CD4-positive, alpha-beta T cell (primary cell): ENCODE data around the gene SH3RF2. TPM values are rescaled to one million over a fixed set of nuclear protein-coding genes. Genes with fewer than 3 reads are reported as not detected.

Experiments
- ATAC-seq: fragments of 200-7000 bp; cut with Tn5 transposase; one replicate; pipeline ENCODE4 v1.10.0; 2022; ENCODE audit warnings: mild to moderate bottlenecking; ENCODE audit not compliant: poor library complexity
- CTCF ChIA-PET: fragments of 350-600 bp; sonication (Branson Sonifier 250); formaldehyde crosslinking; loops from one replicate; lab custom pipeline; 2021; ENCODE audit warnings: antibody characterized with exemption, inconsistent platforms; lab: Charles Lee
- POLR2A ChIA-PET: fragments of 350-600 bp; sonication (Branson Sonifier 250); formaldehyde crosslinking; loops from one replicate; lab custom pipeline; 2021; ENCODE audit warnings: antibody characterized with exemption, inconsistent platforms; lab: Charles Lee
- DNase-seq, 14 experiments: peaks; one replicate each; pipeline ENCODE4 v3.0.0-alpha.2; 2013 to 2020; ENCODE audit warnings: mixed read lengths in 2 of 14
- H3K27ac ChIP-seq, 2 donors: one replicate each; pipeline versions ENCODE4 v1.5.1 to v1.7.0; 2013; ENCODE audit warnings: low read length in 2 of 2, low read depth in 1 of 2, mild to moderate bottlenecking in 1 of 2
- H3K27me3 ChIP-seq, 2 experiments: 1 replicate in 1 of 2; 2 replicates in 1 of 2; pipeline versions ENCODE4 v1.6.1 to v1.7.0; 2013; ENCODE audit warnings: low read length in 2 of 2, control low read depth in 1 of 2, mild to moderate bottlenecking in 1 of 2, moderate library complexity in 1 of 2; ENCODE audit not compliant: insufficient read depth in 2 of 2, control insufficient read depth in 1 of 2
- H3K36me3 ChIP-seq: one replicate; pipeline ENCODE4 v1.6.1; 2013; ENCODE audit warnings: low read length, control low read depth; ENCODE audit not compliant: insufficient read depth
- H3K4me1 ChIP-seq: one replicate; pipeline ENCODE4 v1.6.1; 2013; ENCODE audit warnings: low read length, control low read depth; ENCODE audit not compliant: insufficient read depth
- H3K4me3 ChIP-seq: one replicate; pipeline ENCODE4 v1.5.1; 2013; ENCODE audit warnings: mild to moderate bottlenecking, low read length, moderate library complexity
- H3K9me3 ChIP-seq, 2 experiments: 1 replicate in 1 of 2; 2 replicates in 1 of 2; pipeline versions ENCODE4 v1.6.1 to v1.7.0; 2013; ENCODE audit warnings: low read length in 2 of 2, mild to moderate bottlenecking in 2 of 2, control low read depth in 1 of 2, moderate library complexity in 1 of 2; ENCODE audit not compliant: control insufficient read depth in 1 of 2, insufficient read depth in 1 of 2
- H3K27ac Mint-ChIP-seq: one replicate; pipeline ENCODE4 v1.8.0; 2020; ENCODE audit warnings: mixed read lengths
- H3K27me3 Mint-ChIP-seq: one replicate; pipeline ENCODE4 v1.8.0; 2021; ENCODE audit warnings: mixed read lengths
- H3K36me3 Mint-ChIP-seq: one replicate; pipeline ENCODE4 v1.8.0; 2021; ENCODE audit warnings: low read depth, mixed read lengths
- H3K4me1 Mint-ChIP-seq: one replicate; pipeline ENCODE4 v1.8.0; 2021; ENCODE audit warnings: low read depth, mixed read lengths
- H3K4me3 Mint-ChIP-seq: one replicate; pipeline ENCODE4 v1.8.0; 2020; ENCODE audit warnings: mild to moderate bottlenecking, mixed read lengths
- H3K9me3 Mint-ChIP-seq: one replicate; pipeline ENCODE4 v1.8.0; 2020; ENCODE audit warnings: mixed read lengths
- intact Hi-C, 2 experiments: fragments of 100-400 bp; cut with DNase I in 1 of 2; cut with micrococcal nuclease in 1 of 2; formaldehyde crosslinking; loops; one replicate each; pipeline versions ENCODE4 v1.15.1 to v1.9.0; 2023 to 2025; cut with DNase I, micrococcal nuclease
- total RNA-seq, 174 experiments: library from RNA in 2 of 174; stranded (reverse) in 2 of 174; gene quantifications; one replicate each; pipeline ENCODE4 v1.2.3 and lab custom pipeline; 2021 to 2026
- TF ChIP-seq, protein P1 (sequence below): fragments of 200-600 bp; IDR thresholded peaks from one replicate; pipeline ENCODE4 v1.8.0; 2022; ENCODE audit warnings: antibody characterized with exemption, mild to moderate bottlenecking

The SH3RF2 gene
- total RNA-seq, 2 experiments from 2014 or later: 0.11 to 0.42 TPM

DNA sequence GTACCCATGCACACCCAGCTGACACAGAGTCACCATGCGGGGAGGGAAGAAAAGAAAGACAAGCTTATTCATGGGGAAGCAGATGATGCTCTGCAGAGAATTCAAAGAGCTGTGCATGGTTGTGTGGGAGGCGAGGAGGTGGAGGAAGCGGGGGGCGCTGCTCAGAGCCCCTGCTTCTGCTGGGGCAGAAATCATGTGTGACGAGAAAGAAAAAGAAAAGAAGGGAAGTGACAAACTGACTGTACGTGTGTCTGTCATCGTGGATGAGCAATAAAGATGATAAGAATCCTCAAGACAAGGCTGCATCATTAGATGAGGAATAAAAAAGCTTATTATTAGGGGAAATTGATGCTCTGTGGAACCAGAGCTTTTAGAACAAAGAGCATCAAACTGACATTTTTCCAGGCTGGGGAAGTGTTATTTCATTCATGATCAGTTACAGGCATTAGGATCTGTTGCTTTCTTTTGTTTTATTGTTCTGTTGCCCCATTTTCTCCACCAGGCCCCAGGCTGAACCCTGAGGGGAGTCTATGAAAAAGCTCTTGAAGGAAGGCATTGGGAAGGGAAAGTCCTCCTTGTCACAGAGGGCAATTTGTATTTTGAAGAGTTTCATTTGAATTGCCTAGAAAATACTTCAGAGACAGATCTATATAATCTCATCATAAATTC lies 20.3 kb upstream of the SH3RF2 start:
- H3K27me3 ChIP-seq: peaks cover 0 to 3% of the 10 kb centered on the region in 2 experiments
- ATAC-seq: no peak
- DNase-seq: no peak
- no peaks in the 10 kb centered on the region for H3K36me3 Mint-ChIP-seq
- H3K27ac Mint-ChIP-seq: no peak overlapping the region
- H3K4me1 ChIP-seq: no peaks in the 10 kb centered on the region
- no peaks in the 10 kb centered on the region for H3K36me3 ChIP-seq
- no peak overlapping the region for H3K27ac ChIP-seq
- H3K4me1 Mint-ChIP-seq: no peaks in the 10 kb centered on the region
- ChIA-PET POLR2A (no interaction called here), CTCF (no interaction called here)
- TF ChIP-seq, protein P1, sequence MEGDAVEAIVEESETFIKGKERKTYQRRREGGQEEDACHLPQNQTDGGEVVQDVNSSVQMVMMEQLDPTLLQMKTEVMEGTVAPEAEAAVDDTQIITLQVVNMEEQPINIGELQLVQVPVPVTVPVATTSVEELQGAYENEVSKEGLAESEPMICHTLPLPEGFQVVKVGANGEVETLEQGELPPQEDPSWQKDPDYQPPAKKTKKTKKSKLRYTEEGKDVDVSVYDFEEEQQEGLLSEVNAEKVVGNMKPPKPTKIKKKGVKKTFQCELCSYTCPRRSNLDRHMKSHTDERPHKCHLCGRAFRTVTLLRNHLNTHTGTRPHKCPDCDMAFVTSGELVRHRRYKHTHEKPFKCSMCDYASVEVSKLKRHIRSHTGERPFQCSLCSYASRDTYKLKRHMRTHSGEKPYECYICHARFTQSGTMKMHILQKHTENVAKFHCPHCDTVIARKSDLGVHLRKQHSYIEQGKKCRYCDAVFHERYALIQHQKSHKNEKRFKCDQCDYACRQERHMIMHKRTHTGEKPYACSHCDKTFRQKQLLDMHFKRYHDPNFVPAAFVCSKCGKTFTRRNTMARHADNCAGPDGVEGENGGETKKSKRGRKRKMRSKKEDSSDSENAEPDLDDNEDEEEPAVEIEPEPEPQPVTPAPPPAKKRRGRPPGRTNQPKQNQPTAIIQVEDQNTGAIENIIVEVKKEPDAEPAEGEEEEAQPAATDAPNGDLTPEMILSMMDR: no peak
- no peak overlapping the region for H3K4me3 ChIP-seq
- no peaks in the 10 kb centered on the region for H3K9me3 Mint-ChIP-seq
- H3K4me3 Mint-ChIP-seq: no peak overlapping the region
- H3K9me3 ChIP-seq: no peaks in the 10 kb centered on the region
- intact Hi-C loops: no loop called here
- no peaks in the 10 kb centered on the region for H3K27me3 Mint-ChIP-seq

DNA sequence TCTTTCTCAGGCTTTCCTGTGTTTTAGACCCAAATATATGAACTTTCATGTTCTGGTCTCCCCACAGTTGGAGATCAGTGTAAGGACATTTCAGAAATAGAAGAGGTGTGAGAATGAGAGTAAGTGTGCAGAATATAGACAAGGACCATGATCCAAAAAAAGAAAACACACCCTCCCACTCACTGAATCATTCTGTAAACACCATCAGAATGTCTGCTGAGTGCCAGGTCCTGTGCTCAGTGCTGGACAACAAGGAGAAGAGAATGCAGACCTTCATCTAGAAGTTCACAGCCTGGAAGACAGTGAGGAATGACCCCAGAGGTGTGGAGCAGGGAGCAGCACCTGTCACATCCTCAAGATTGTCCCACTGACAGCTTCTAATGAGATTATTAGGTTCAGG lies 19.1 kb upstream of the SH3RF2 start:
- CTCF ChIA-PET: no interaction called here
- H3K4me1 ChIP-seq: no peaks in the 10 kb centered on the region
- TF ChIP-seq, protein P1: no peak
- DNase-seq (no peak), ATAC-seq (no peak)
- intact Hi-C loops: no loop called here
- POLR2A ChIA-PET: no interaction called here
- Mint-ChIP-seq H3K27ac (no peak overlapping the region), H3K27me3 (peaks cover 4% of the 10 kb centered on the region), H3K36me3 (no peaks in the 10 kb centered on the region), H3K4me3 (no peak overlapping the region), H3K9me3 (no peaks in the 10 kb centered on the region), H3K4me1 (no peaks in the 10 kb centered on the region)
- H3K27ac ChIP-seq: no peak overlapping the region
- H3K9me3 ChIP-seq: no peaks in the 10 kb centered on the region
- H3K36me3 ChIP-seq: no peaks in the 10 kb centered on the region
- no peak overlapping the region for H3K4me3 ChIP-seq
- peaks cover 0 to 3% of the 10 kb centered on the region in 2 experiments for H3K27me3 ChIP-seq

DNA sequence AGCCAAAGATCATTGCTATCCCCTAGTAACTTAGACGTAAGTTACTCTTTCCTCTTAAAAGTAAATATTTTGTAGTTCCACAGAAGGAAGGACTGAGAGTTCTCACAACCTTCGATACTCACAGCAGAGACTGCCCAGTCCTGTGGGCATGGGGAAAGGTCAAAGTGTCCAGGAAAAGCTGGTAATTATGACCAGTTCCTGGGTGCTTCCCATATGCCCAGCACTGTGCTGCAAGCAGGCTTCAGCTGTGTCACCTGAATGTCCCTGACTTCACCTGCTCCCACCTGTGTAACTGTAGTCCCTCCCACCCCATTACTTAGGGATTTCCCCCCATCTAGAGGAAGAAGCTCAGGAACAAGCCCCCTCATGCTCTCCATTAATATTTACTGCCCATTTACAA lies 18.0 kb upstream of the SH3RF2 start:
- intact Hi-C loops: no loop called here
- CTCF ChIA-PET: no interaction called here
- no peak overlapping the region for H3K27ac Mint-ChIP-seq
- POLR2A ChIA-PET: no interaction called here
- H3K27ac ChIP-seq: no peak overlapping the region
- TF ChIP-seq, protein P1: no peak
- H3K27me3 Mint-ChIP-seq: peaks cover 5% of the 10 kb centered on the region
- no peaks in the 10 kb centered on the region for H3K4me1 Mint-ChIP-seq
- peaks cover 0 to 3% of the 10 kb centered on the region in 2 experiments for H3K27me3 ChIP-seq
- DNase-seq (no peak), ATAC-seq (no peak)
- no peaks in the 10 kb centered on the region for H3K4me1 ChIP-seq
- H3K4me3 ChIP-seq: no peak overlapping the region
- no peaks in the 10 kb centered on the region for H3K9me3 ChIP-seq
- H3K36me3 ChIP-seq: no peaks in the 10 kb centered on the region
- H3K36me3 Mint-ChIP-seq: no peaks in the 10 kb centered on the region
- no peak overlapping the region for H3K4me3 Mint-ChIP-seq
- H3K9me3 Mint-ChIP-seq: no peaks in the 10 kb centered on the region
